ENCODE data around the gene DKK3. TPM values are rescaled to one million over a fixed set of nuclear protein-coding genes. Genes with fewer than 3 reads are reported as not detected.
A peak's percentile ranks its signal among the peaks of the same experiment; 100 is the strongest.

The DKK3 gene
- total and polyA plus RNA-seq, 4 donors, result 3.1 to 9.9 (median 7.1) TPM

DNA sequence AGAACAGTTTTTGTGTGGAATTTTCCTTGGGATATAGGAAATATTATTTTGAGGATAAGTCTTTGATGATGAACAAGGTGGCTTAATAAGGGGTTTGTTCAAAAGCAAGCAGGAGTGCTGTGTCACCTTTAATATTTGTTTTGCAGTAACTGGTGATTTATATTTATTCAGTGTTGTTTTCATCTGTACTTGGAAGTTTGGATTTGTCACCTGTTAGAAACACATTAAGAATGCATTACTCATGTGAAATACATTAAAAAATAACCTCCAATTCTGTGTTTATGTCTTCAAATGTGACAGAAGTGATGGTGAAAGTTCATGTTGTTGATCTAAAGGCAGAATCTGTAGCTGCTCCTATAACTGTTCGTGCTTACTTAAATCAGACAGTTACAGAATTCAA is 70.5 kb downstream of the DKK3 start:
- no peaks in the 10 kb centered on the region for H3K27me3 ChIP-seq (ENCODE audit: control insufficient read depth in 4 of 4, insufficient read depth in 4 of 4, low read length in 3 of 4)
- H3K4me3 ChIP-seq (ENCODE audit: low read depth in 1 of 3, low read length in 3 of 3), result no peak overlapping the region
- peak overlapping the region in 1 of 2 donors; percentile 7 for H3K27ac ChIP-seq (ENCODE audit: low read depth in 1 of 2, low read length in 2 of 2)
- no peaks in the 10 kb centered on the region for H3K9me3 ChIP-seq (ENCODE audit: control insufficient read depth in 4 of 4, low read length in 3 of 4)
- WGBS, result 96% methylated on average over 1 of the region's 1 CpG
- no peak overlapping the region for H3K9ac ChIP-seq (ENCODE audit: low read depth in 1 of 2, low read length in 2 of 2)
- TF ChIP-seq GABPA (IDR thresholded peaks at IDR 0.05 in 1 of 2, conservative IDR thresholded peaks at IDR 0.05 in 1 of 2) (no peak), FOXA1 (IDR thresholded peaks at IDR 0.05) (no peak)
- H3K4me1 ChIP-seq (ENCODE audit: control insufficient read depth in 4 of 4, insufficient read depth in 4 of 4, low read length in 3 of 4), result peaks cover 0 to 9% (median 0%) of the 10 kb centered on the region in 4 donors
- no peak for DNase-seq (ENCODE audit: low spot score)
- H3K36me3 ChIP-seq (ENCODE audit: control insufficient read depth in 4 of 4, insufficient read depth in 3 of 4, low read depth in 1 of 4, low read length in 3 of 4), result peaks cover 0 to 33% (median 21%) of the 10 kb centered on the region in 4 donors

- 80% methylated on average over 3 of the region's 3 CpGs for WGBS
- no peak for DNase-seq (ENCODE audit: low spot score)
- Histone ChIP-seq H3K27me3 (ENCODE audit: control insufficient read depth in 4 of 4, insufficient read depth in 4 of 4, low read length in 3 of 4) (no peaks in the 10 kb centered on the region), H3K9me3 (ENCODE audit: control insufficient read depth in 4 of 4, low read length in 3 of 4) (no peaks in the 10 kb centered on the region), H3K27ac (ENCODE audit: low read depth in 1 of 2, low read length in 2 of 2) (no peak overlapping the region), H3K36me3 (ENCODE audit: control insufficient read depth in 4 of 4, insufficient read depth in 3 of 4, low read depth in 1 of 4, low read length in 3 of 4) (peaks cover 0 to 31% (median 19%) of the 10 kb centered on the region in 4 donors), H3K4me1 (ENCODE audit: control insufficient read depth in 4 of 4, insufficient read depth in 4 of 4, low read length in 3 of 4) (peaks cover 0 to 9% (median 0%) of the 10 kb centered on the region in 4 donors), H3K4me3 (ENCODE audit: low read depth in 1 of 3, low read length in 3 of 3) (no peak overlapping the region), H3K9ac (ENCODE audit: low read depth in 1 of 2, low read length in 2 of 2) (no peak overlapping the region)
- TF ChIP-seq, protein P1, sequence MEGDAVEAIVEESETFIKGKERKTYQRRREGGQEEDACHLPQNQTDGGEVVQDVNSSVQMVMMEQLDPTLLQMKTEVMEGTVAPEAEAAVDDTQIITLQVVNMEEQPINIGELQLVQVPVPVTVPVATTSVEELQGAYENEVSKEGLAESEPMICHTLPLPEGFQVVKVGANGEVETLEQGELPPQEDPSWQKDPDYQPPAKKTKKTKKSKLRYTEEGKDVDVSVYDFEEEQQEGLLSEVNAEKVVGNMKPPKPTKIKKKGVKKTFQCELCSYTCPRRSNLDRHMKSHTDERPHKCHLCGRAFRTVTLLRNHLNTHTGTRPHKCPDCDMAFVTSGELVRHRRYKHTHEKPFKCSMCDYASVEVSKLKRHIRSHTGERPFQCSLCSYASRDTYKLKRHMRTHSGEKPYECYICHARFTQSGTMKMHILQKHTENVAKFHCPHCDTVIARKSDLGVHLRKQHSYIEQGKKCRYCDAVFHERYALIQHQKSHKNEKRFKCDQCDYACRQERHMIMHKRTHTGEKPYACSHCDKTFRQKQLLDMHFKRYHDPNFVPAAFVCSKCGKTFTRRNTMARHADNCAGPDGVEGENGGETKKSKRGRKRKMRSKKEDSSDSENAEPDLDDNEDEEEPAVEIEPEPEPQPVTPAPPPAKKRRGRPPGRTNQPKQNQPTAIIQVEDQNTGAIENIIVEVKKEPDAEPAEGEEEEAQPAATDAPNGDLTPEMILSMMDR (IDR thresholded peaks at IDR 0.05; ENCODE audit: low read depth, low read length, missing input control), result no peak
- no peak for TF ChIP-seq FOXA1 (IDR thresholded peaks at IDR 0.05)
- TF ChIP-seq YY1 (IDR thresholded peaks at IDR 0.05), result no peak
- TF ChIP-seq SP1 (IDR thresholded peaks at IDR 0.05), result no peak
- no peak for TF ChIP-seq RAD21 (IDR thresholded peaks at IDR 0.05)
- TF ChIP-seq ATF3 (IDR thresholded peaks at IDR 0.05), result no peak
- no peak for TF ChIP-seq EGR1 (IDR thresholded peaks at IDR 0.05; ENCODE audit: low read depth in 2 of 2)
- TF ChIP-seq, protein P2, sequence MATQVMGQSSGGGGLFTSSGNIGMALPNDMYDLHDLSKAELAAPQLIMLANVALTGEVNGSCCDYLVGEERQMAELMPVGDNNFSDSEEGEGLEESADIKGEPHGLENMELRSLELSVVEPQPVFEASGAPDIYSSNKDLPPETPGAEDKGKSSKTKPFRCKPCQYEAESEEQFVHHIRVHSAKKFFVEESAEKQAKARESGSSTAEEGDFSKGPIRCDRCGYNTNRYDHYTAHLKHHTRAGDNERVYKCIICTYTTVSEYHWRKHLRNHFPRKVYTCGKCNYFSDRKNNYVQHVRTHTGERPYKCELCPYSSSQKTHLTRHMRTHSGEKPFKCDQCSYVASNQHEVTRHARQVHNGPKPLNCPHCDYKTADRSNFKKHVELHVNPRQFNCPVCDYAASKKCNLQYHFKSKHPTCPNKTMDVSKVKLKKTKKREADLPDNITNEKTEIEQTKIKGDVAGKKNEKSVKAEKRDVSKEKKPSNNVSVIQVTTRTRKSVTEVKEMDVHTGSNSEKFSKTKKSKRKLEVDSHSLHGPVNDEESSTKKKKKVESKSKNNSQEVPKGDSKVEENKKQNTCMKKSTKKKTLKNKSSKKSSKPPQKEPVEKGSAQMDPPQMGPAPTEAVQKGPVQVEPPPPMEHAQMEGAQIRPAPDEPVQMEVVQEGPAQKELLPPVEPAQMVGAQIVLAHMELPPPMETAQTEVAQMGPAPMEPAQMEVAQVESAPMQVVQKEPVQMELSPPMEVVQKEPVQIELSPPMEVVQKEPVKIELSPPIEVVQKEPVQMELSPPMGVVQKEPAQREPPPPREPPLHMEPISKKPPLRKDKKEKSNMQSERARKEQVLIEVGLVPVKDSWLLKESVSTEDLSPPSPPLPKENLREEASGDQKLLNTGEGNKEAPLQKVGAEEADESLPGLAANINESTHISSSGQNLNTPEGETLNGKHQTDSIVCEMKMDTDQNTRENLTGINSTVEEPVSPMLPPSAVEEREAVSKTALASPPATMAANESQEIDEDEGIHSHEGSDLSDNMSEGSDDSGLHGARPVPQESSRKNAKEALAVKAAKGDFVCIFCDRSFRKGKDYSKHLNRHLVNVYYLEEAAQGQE (IDR thresholded peaks at IDR 0.05), result no peak
- TF ChIP-seq, protein P3, sequence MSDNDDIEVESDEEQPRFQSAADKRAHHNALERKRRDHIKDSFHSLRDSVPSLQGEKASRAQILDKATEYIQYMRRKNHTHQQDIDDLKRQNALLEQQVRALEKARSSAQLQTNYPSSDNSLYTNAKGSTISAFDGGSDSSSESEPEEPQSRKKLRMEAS (IDR thresholded peaks at IDR 0.05), result no peak
- TF ChIP-seq NR2F2 (IDR thresholded peaks at IDR 0.05), result no peak
- TF ChIP-seq RXRA (IDR thresholded peaks at IDR 0.05), result no peak
- TF ChIP-seq GABPA (IDR thresholded peaks at IDR 0.05 in 1 of 2, conservative IDR thresholded peaks at IDR 0.05 in 1 of 2), result no peak
- TF ChIP-seq, protein P4, sequence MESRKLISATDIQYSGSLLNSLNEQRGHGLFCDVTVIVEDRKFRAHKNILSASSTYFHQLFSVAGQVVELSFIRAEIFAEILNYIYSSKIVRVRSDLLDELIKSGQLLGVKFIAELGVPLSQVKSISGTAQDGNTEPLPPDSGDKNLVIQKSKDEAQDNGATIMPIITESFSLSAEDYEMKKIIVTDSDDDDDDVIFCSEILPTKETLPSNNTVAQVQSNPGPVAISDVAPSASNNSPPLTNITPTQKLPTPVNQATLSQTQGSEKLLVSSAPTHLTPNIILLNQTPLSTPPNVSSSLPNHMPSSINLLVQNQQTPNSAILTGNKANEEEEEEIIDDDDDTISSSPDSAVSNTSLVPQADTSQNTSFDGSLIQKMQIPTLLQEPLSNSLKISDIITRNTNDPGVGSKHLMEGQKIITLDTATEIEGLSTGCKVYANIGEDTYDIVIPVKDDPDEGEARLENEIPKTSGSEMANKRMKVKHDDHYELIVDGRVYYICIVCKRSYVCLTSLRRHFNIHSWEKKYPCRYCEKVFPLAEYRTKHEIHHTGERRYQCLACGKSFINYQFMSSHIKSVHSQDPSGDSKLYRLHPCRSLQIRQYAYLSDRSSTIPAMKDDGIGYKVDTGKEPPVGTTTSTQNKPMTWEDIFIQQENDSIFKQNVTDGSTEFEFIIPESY (IDR thresholded peaks at IDR 0.05), result no peak
- TF ChIP-seq TAF1 (conservative IDR thresholded peaks at IDR 0.05), result no peak
- no peak for TF ChIP-seq HNF4A (conservative IDR thresholded peaks at IDR 0.05)
- no peak for TF ChIP-seq JUND (IDR thresholded peaks at IDR 0.05)
- no peak for TF ChIP-seq FOXA2 (IDR thresholded peaks at IDR 0.05)
Measured at GRCh38 chr11:11937433-11937832, 71.0 kb downstream of the DKK3 start.
